ENCODE results near the gene KRT40. TPM values are rescaled to one million over a fixed set of nuclear protein-coding genes. Genes with fewer than 3 reads are reported as not detected.

KRT40 gene
- total and polyA plus RNA-seq, 9 of the 15 experiments (the other 6 are each of a cell fraction or from before 2014, with no cell fraction given) = not detected

- no TSS peak for BruUV-seq (replicated peaks)
- Histone ChIP-seq H3K4me1 (replicated peaks in 1 of 2; ENCODE audit: control insufficient read depth in 2 of 2, insufficient read depth in 2 of 2, low read length in 2 of 2) (no peaks in the 10 kb centered on the region), H3K9me3 (replicated peaks; ENCODE audit: control insufficient read depth, insufficient read depth, low read depth, low read length) (no peaks in the 10 kb centered on the region), H3K27ac (ENCODE audit: extremely low read depth, low read depth, low read length) (no peak overlapping the region), H3K4me2 (ENCODE audit: insufficient read depth, low read length) (no peak overlapping the region), H3K9me1 (ENCODE audit: control insufficient read depth, insufficient read depth, low read length) (no peaks in the 10 kb centered on the region), H3K9ac (ENCODE audit: insufficient read depth in 1 of 2, low read depth in 2 of 2, low read length in 2 of 2) (no peak overlapping the region), H2AFZ (ENCODE audit: low read depth, low read length) (no peak overlapping the region), H3K27me3 (ENCODE audit: control insufficient read depth in 2 of 2, insufficient read depth in 2 of 2, low read length in 2 of 2) (peaks cover 0 to 5% of the 10 kb centered on the region in 2 experiments; a peak in 2 of 5 replicates), H3K79me2 (ENCODE audit: control insufficient read depth, insufficient read depth, low read length) (no peaks in the 10 kb centered on the region), H3K36me3 (ENCODE audit: control insufficient read depth, insufficient read depth, low read length) (no peaks in the 10 kb centered on the region), H3K4me3 (no peak overlapping the region), H4K20me1 (replicated peaks; ENCODE audit: control insufficient read depth, insufficient read depth, low read length) (no peaks in the 10 kb centered on the region)
- ATAC-seq (no peak), FAIRE-seq (no peak), DNase-seq (ENCODE audit: extremely low read depth in 1 of 4, low spot score in 3 of 4) (no peak)
- in situ Hi-C loops (cut with MboI) (no loop called here), intact Hi-C loops (cut with micrococcal nuclease) (no loop called here)
- CTCF ChIA-PET (ENCODE audit: low intra/inter-chr PET ratio) = no interaction called here
- TF ChIP-seq ZNF707 (CRISPR knock-in tag; conservative IDR thresholded peaks at IDR 0.05) = no peak
- no peak for TF ChIP-seq POLR2AphosphoS5 (IDR thresholded peaks at IDR 0.05; ENCODE audit: control insufficient read depth, insufficient read depth, low read depth, low read length)
- TF ChIP-seq ZNF76 (CRISPR knock-in tag; IDR thresholded peaks at IDR 0.05; ENCODE audit: borderline replicate concordance) = no peak
- no peak for TF ChIP-seq THAP12 (CRISPR knock-in tag; IDR thresholded peaks at IDR 0.05)
- no peak for TF ChIP-seq FOXK1 (CRISPR knock-in tag; IDR thresholded peaks at IDR 0.05; ENCODE audit: borderline replicate concordance)
- no peak for TF ChIP-seq SNIP1 (IDR thresholded peaks at IDR 0.05; ENCODE audit: low read depth)
- TF ChIP-seq MCM3 (IDR thresholded peaks at IDR 0.05) = no peak
- no peak for TF ChIP-seq PTBP1 (IDR thresholded peaks at IDR 0.05; ENCODE audit: low read depth, low read length)
- TF ChIP-seq ZBTB33 (CRISPR knock-in tag; IDR thresholded peaks at IDR 0.05) = no peak
- no peak for TF ChIP-seq ZNF551 (CRISPR knock-in tag; IDR thresholded peaks at IDR 0.05)
- TF ChIP-seq ZNF668 (CRISPR knock-in tag; IDR thresholded peaks at IDR 0.05) = no peak
- TF ChIP-seq ZNF584 (CRISPR knock-in tag; IDR thresholded peaks at IDR 0.05; ENCODE audit: low read depth) = no peak
- no peak for TF ChIP-seq MAFG (tag; conservative IDR thresholded peaks at IDR 0.05)
- WGBS (ENCODE audit: insufficient coverage, low coverage, missing lambda C conversion rate) = 0% methylated on average over 4 of the region's 4 CpGs
- POLR2A ChIA-PET = interaction anchor here (0.6 to 2.0 kb wide), 2 partner anchors 17 to 280 kb away, joined by 4 to 8 read pairs; no protein-coding TSS in a partner anchor
Observed at GRCh38 chr17:40996829-40997228, 12.7 kb upstream of the KRT40 start.

Data from K562 (cell line).